Sigmoid colon (tissue), 7 donors: ENCODE data around the gene UBP1. TPM values are rescaled to one million over a fixed set of nuclear protein-coding genes. Genes with fewer than 3 reads are reported as not detected.
"Not testable (repeated sequence)": the region's sequence is repeated elsewhere in the genome, so short reads cannot be mapped to it uniquely, and the experiment has no call there.

Experiments used
- DNase-seq: peaks from one replicate; pipeline ENCODE4 v3.0.0-alpha.2; 2019
- H3K27ac ChIP-seq, 4 donors: fragments of 200-600 bp; sonication (generic); one replicate each; pipeline ENCODE4 v1.5.1; 2016 to 2019; ENCODE audit warnings: mild to moderate bottlenecking in 1 of 4
- H3K27me3 ChIP-seq, 3 donors: fragments of 200-600 bp; sonication (generic); one replicate each; pipeline ENCODE4 v1.5.1; 2019; ENCODE audit warnings: mild to moderate bottlenecking in 1 of 3
- H3K36me3 ChIP-seq, 4 donors: fragments of 200-600 bp; sonication (generic); one replicate each; pipeline ENCODE4 v1.5.1; 2016 to 2019
- H3K4me1 ChIP-seq, 4 donors: fragments of 200-600 bp; sonication (generic); one replicate each; pipeline ENCODE4 v1.5.1; 2017 to 2019
- H3K4me3 ChIP-seq, 4 donors: fragments of 200-600 bp; sonication (generic); one replicate each; pipeline ENCODE4 v1.5.1; 2017 to 2019; ENCODE audit warnings: mild to moderate bottlenecking in 2 of 4, moderate library complexity in 1 of 4
- H3K9me3 ChIP-seq, 4 donors: fragments of 200-600 bp in 3 of 4; sonication (generic) in 3 of 4; one replicate each; pipeline versions ENCODE4 v1.5.1 to v1.6.1; 2013 to 2019
- EP300 ChIP-seq, 4 donors: sonication (generic); formaldehyde crosslinking; IDR thresholded peaks; one replicate each; pipeline ENCODE4 v1.6.1; 2017; ENCODE audit warnings: antibody characterized with exemption in 4 of 4
- POLR2A ChIP-seq, 2 donors: fragments of 450-650 bp; IDR thresholded peaks; one replicate each; pipeline ENCODE4 v1.6.1; 2016; ENCODE audit warnings: antibody characterized with exemption in 2 of 2, mild to moderate bottlenecking in 2 of 2, moderate library complexity in 2 of 2
- POLR2AphosphoS5 ChIP-seq, 4 donors: sonication (generic); formaldehyde crosslinking; IDR thresholded peaks; one replicate each; pipeline ENCODE4 v1.6.1; 2017; ENCODE audit warnings: antibody characterized with exemption in 4 of 4
- WGBS, 2 donors: extraction: QIAGEN DNeasy Blood & Tissue Kit; methylation state at CpG; one replicate each; pipeline ENCODE4 v1.1.7; 2013; 5-methylcytosine and 5-hydroxymethylcytosine counted together
- intact Hi-C: fragments of 100-400 bp; cut with DNase I; formaldehyde crosslinking; loops from one replicate; pipeline ENCODE4 v1.15.1; 2023
- polyA plus RNA-seq, 3 donors: library from polyadenylated mRNA; stranded (reverse); fragments of 200-250 nt; gene quantifications; one replicate each; pipeline ENCODE4 v1.2.3, GENCODE V29; 2013
- total RNA-seq, 4 donors: library from RNA; depleted of rRNA; stranded (reverse); fragments of >200 nt; gene quantifications; one replicate each; pipeline ENCODE4 v1.1.0, GENCODE V29; 2016
- TF ChIP-seq, protein P1 (sequence below), 4 experiments: fragments of 450-650 bp in 3 of 4; fragments of 200-600 bp in 1 of 4; IDR thresholded peaks; one replicate each; pipeline ENCODE4 v1.5.1; 2016 to 2019; ENCODE audit warnings: antibody characterized with exemption in 4 of 4, mild to moderate bottlenecking in 3 of 4, moderate library complexity in 2 of 4
- donor health status: healthy with polysubstance abuse.
- donor health status: Bipolar disorder and iron deficiency.
- donor health status: healthy.

UBP1 gene
- total and polyA plus RNA-seq, 7 donors, result 30.6 to 92.0 (median 58.4) TPM

DNA sequence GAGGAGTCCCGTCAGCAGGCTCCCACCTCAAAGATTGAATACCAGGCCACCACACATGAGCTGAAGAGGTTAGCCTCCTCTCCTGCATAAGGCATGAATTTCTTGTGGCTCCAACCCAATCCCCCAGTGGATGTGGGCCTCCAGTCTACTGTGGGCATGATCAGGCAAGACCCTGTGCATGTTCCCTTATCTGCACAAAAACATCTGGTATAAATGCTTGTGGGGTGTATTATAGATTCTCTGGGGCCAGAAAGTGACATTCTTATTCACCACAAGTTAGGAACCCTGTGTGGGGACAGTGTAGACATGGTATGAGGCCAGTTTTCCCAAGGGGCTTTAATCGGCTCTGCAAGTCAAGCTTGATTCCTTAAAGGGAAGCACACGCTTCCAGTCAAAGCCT lies 18.2 kb upstream of the UBP1 start:
- DNase-seq, result no peak
- no peaks in the 10 kb centered on the region for H3K4me1 ChIP-seq
- no peak overlapping the region for H3K4me3 ChIP-seq
- H3K27me3 ChIP-seq, result no peaks in the 10 kb centered on the region
- TF ChIP-seq, protein P1, sequence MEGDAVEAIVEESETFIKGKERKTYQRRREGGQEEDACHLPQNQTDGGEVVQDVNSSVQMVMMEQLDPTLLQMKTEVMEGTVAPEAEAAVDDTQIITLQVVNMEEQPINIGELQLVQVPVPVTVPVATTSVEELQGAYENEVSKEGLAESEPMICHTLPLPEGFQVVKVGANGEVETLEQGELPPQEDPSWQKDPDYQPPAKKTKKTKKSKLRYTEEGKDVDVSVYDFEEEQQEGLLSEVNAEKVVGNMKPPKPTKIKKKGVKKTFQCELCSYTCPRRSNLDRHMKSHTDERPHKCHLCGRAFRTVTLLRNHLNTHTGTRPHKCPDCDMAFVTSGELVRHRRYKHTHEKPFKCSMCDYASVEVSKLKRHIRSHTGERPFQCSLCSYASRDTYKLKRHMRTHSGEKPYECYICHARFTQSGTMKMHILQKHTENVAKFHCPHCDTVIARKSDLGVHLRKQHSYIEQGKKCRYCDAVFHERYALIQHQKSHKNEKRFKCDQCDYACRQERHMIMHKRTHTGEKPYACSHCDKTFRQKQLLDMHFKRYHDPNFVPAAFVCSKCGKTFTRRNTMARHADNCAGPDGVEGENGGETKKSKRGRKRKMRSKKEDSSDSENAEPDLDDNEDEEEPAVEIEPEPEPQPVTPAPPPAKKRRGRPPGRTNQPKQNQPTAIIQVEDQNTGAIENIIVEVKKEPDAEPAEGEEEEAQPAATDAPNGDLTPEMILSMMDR (IDR thresholded peaks at IDR 0.05), result no peak
- TF ChIP-seq EP300 (IDR thresholded peaks at IDR 0.05) (no peak), POLR2AphosphoS5 (IDR thresholded peaks at IDR 0.05) (no peak), POLR2A (IDR thresholded peaks at IDR 0.05) (no peak)
- no peaks in the 10 kb centered on the region for H3K9me3 ChIP-seq
- intact Hi-C loops, result no loop called here
- no peaks in the 10 kb centered on the region for H3K36me3 ChIP-seq
- H3K27ac ChIP-seq, result no peak overlapping the region
- 86 to 93% methylated on average over 3 of the region's 3 CpGs for WGBS, 2 donors

DNA sequence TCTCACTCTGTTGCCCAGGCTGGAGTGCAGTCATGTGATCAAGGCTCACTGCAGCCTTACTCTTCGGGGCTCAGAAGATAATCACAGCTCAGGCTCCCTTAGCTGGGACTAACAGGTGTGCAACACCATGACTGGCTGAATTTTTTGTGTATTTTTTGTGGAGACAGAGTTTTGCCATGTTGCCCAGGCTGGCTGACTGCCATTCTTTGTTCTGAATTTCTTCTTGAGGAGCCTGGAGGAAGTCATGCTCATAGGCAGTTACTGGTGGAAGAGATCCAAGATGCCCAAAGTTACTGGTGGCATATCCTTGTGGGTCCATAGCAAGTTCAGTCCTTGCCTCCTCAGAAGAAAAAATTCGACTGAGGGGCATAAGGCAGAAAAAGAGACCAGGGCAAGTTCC lies 16.6 kb upstream of the UBP1 start:
- H3K4me1 ChIP-seq, result no peaks in the 10 kb centered on the region
- TF ChIP-seq EP300 (IDR thresholded peaks at IDR 0.05), result no peak
- no peak for TF ChIP-seq POLR2A (IDR thresholded peaks at IDR 0.05)
- no peak for TF ChIP-seq POLR2AphosphoS5 (IDR thresholded peaks at IDR 0.05)
- TF ChIP-seq, protein P1 (IDR thresholded peaks at IDR 0.05), result no peak
- no peak for DNase-seq
- no peaks in the 10 kb centered on the region for H3K36me3 ChIP-seq
- H3K27me3 ChIP-seq, result no peaks in the 10 kb centered on the region
- no peak overlapping the region for H3K27ac ChIP-seq
- no peak overlapping the region for H3K4me3 ChIP-seq
- no peaks in the 10 kb centered on the region for H3K9me3 ChIP-seq
- intact Hi-C loops, result no loop called here
- WGBS, 2 donors, result 86 to 89% methylated on average over 2 of the region's 2 CpGs

DNA sequence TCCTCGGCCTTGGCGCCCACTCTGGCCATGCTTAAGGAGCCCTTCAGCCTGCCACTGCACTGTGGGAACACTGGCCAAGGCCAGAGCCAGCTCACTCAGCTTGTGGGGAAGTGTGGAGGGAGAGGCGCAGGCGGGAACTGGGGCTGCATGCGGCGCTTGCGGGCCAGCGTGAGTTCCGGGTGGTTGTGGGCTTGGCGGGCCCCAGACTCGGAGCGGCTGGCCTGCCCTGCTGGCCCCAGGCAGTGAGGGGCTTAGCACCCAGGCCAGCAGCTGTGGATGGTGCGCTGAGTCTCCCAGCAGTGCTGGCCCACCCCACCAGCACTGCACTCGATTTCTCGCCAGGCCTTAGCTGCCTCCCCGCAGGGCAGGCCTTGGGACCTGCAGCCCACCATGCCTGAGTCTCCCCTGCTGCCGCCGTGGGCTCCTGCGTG lies 13.1 kb upstream of the UBP1 start:
- Histone ChIP-seq H3K4me3 (no peak overlapping the region), H3K27me3 (no peaks in the 10 kb centered on the region), H3K4me1 (no peaks in the 10 kb centered on the region), H3K9me3 (no peaks in the 10 kb centered on the region), H3K36me3 (no peaks in the 10 kb centered on the region), H3K27ac (no peak overlapping the region)
- TF ChIP-seq EP300 (IDR thresholded peaks at IDR 0.05) (no peak), POLR2AphosphoS5 (IDR thresholded peaks at IDR 0.05) (no peak), POLR2A (IDR thresholded peaks at IDR 0.05) (no peak)
- TF ChIP-seq, protein P1 (IDR thresholded peaks at IDR 0.05), result no peak
- no peak for DNase-seq
- intact Hi-C loops, result no loop called here
- WGBS, 2 donors, result 95 to 98% methylated on average over 19 of the region's 19 CpGs

DNA sequence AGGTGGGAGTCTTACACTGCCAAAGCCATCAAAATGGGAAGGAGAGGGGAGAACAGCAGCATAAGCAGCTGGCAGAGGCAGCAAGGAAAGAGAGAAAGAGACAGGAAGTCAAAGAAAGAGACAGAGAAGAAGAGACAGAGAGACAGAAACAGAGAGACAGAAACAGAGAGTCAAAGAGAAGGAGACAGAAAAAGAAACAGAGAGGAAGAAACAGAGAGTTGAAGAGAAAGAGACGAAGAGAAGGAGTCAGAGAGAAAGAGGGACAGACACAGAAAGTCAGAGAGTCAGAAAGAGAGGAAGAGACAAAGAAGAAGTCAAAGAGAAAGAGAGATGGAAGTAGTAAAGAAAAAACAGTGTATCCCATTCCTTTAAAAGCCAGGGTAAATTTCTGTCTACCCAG lies 11.8 kb upstream of the UBP1 start:
- intact Hi-C loops, H3K4me1 ChIP-seq, H3K4me3 ChIP-seq, H3K27me3 ChIP-seq, H3K36me3 ChIP-seq, DNase-seq, H3K9me3 ChIP-seq, H3K27ac ChIP-seq: not testable (repeated sequence)
- 92% methylated on average over 1 of the region's 1 CpG for WGBS, 2 donors

DNA sequence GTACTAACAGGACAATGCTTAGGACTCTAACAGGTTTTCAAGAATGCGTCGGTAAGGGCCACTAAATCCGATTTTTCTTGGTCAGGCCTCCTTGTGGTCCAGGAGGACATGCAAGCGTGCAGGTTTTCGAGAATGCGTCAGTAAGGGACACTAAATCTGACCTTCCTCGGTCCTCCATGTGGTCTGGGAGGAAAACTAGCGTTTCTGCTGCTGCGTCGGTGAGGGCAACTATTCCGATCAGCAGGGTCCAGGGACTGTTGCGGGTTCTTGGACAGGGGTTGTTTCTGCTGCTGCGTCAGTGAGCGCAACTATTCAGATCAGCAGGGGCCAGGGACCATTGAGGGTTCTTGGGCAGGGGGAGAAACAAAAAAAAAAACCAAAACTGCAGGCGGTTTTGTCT lies 7.8 kb upstream of the UBP1 start:
- intact Hi-C loops, result loop anchor here (10.0 kb wide), 1 partner anchor 207 kb away; no protein-coding TSS in a partner anchor
- no peak for DNase-seq
- H3K9me3 ChIP-seq, result no peaks in the 10 kb centered on the region

DNA sequence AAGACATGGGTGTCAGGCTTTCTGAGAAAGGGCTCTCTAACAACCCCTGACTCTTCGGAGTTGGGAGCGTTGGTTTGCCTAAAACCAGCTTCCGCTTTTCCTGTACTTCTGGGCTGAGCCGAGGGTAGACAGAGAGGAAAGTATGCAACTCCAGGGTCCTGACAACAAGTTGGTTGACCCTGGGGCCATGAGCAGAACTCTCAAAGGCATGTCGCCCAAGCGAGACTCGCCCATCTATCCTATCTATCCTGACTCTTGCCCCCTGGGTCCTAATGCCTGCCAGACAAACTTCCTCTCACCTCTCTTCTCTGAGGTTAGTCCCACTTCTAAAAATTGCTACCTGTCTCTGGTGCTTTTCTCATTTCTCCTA lies 7.0 kb upstream of the UBP1 start:
- not testable (repeated sequence) for H3K9me3 ChIP-seq, H3K27ac ChIP-seq, DNase-seq, H3K4me3 ChIP-seq, H3K27me3 ChIP-seq, H3K36me3 ChIP-seq, H3K4me1 ChIP-seq
- intact Hi-C loops, result loop anchor here (10.0 kb wide), 1 partner anchor 208 kb away; no protein-coding TSS in a partner anchor
- WGBS, 2 donors, result 89 to 91% methylated on average over 7 of the region's 7 CpGs

More for the DNA sequence above, 7.8 kb upstream of the UBP1 start:
- WGBS, 2 donors, result 95 to 97% methylated on average over 15 of the region's 15 CpGs
- TF ChIP-seq EP300 (IDR thresholded peaks at IDR 0.05), result no peak
- TF ChIP-seq POLR2A (IDR thresholded peaks at IDR 0.05), result no peak
- TF ChIP-seq POLR2AphosphoS5 (IDR thresholded peaks at IDR 0.05), result no peak
- TF ChIP-seq, protein P1 (IDR thresholded peaks at IDR 0.05), result no peak
- no peak overlapping the region for H3K4me3 ChIP-seq
- H3K36me3 ChIP-seq, result no peaks in the 10 kb centered on the region
- no peaks in the 10 kb centered on the region for H3K4me1 ChIP-seq
- no peaks in the 10 kb centered on the region for H3K27me3 ChIP-seq
- H3K27ac ChIP-seq, result no peak overlapping the region
